Measurements from ENCODE around the gene ITGAD. TPM values are rescaled to one million over a fixed set of nuclear protein-coding genes. Genes with fewer than 3 reads are reported as not detected.

The ITGAD gene
- total and polyA plus RNA-seq, 2 experiments from 2014 or later: not detected

GRCh38 chr16:31412750-31413149, 19.6 kb downstream of the ITGAD start (continued):
- TF ChIP-seq ZNF462 (CRISPR knock-in tag; IDR thresholded peaks at IDR 0.05): no peak

GRCh38 chr16:31413381-31413780, 20.2 kb downstream of the ITGAD start:
- Mint-ChIP-seq H3K4me3 (no peak overlapping the region), H3K27me3 (ENCODE audit: insufficient read depth, low read depth, poor library complexity) (peaks cover 12% of the 10 kb centered on the region), H3K9me3 (peaks cover 2% of the 10 kb centered on the region; the same call in 2 of the 3 replicates), H3K4me1 (no peaks in the 10 kb centered on the region), H3K27ac (no peak overlapping the region), H3K36me3 (ENCODE audit: low read depth) (no peaks in the 10 kb centered on the region; the same call in 2 of the 3 replicates)
- no peaks in the 10 kb centered on the region for H3K79me2 ChIP-seq (replicated peaks; ENCODE audit: insufficient read depth)
- no peaks in the 10 kb centered on the region for H3K9me2 ChIP-seq (ENCODE audit: insufficient read depth)
- no peak overlapping the region for H2AFZ ChIP-seq
- ATAC-seq (no peak), DNase-seq (ENCODE audit: low spot score) (no peak)
- H3K4me1 ChIP-seq (ENCODE audit: insufficient read depth): no peaks in the 10 kb centered on the region
- no peak overlapping the region for H3K4me2 ChIP-seq
- H3K27ac ChIP-seq (ENCODE audit: low read depth): no peak overlapping the region
- H3F3A ChIP-seq (replicated peaks; ENCODE audit: low read depth): no peaks in the 10 kb centered on the region
- no peak overlapping the region for H3K4me3 ChIP-seq
- TF ChIP-seq POLR2AphosphoS5 (IDR thresholded peaks at IDR 0.05; ENCODE audit: low read depth): no peak
- no peak for TF ChIP-seq REST (IDR thresholded peaks at IDR 0.05; ENCODE audit: unreplicated experiment)
- TF ChIP-seq CTCF (conservative IDR thresholded peaks at IDR 0.05; ENCODE audit: low read depth in 2 of 2): no peak
- no peak for TF ChIP-seq ETS1 (IDR thresholded peaks at IDR 0.05)
- no peak for TF ChIP-seq CREB1 (CRISPR knock-in tag; IDR thresholded peaks at IDR 0.05; ENCODE audit: low read depth)
- no peak for TF ChIP-seq STAT1 (IDR thresholded peaks at IDR 0.05; ENCODE audit: unreplicated experiment)
- TF ChIP-seq EZH2 (IDR thresholded peaks at IDR 0.05; ENCODE audit: low read depth, unreplicated experiment): no peak
- TF ChIP-seq JUNB (IDR thresholded peaks at IDR 0.05; ENCODE audit: unreplicated experiment): no peak
- no peak for TF ChIP-seq ZNF114 (CRISPR knock-in tag; IDR thresholded peaks at IDR 0.05)
- no peaks in the 10 kb centered on the region for H4K20me1 ChIP-seq (replicated peaks; ENCODE audit: insufficient read depth)
- no peaks in the 10 kb centered on the region for H3K27me3 ChIP-seq (ENCODE audit: insufficient read depth)
- H3K36me3 ChIP-seq (ENCODE audit: insufficient read depth): no peaks in the 10 kb centered on the region

Measured in GM23338 (cell line).